Measurements from ENCODE around the gene IFIT1B.

IFIT1B gene

GRCh38 chr10:89391907-89392756 is 14.3 kb downstream of the IFIT1B start, which contains the start of gene IFIT1:
Gene IFIT1, plus strand, starts transcription at chr10:89392623. Its CDS starts 90 bp downstream, at chr10:89392713.
- peak within 1 kb of the TSS; percentile 59 for H3K4me3 ChIP-seq (ENCODE audit: low read depth, low read length)
- in situ Hi-C loops (cut with HindIII; ENCODE audit: low pct_ligation_motif_present, low sequenced_read_pairs) = no loop called here
- H3K27ac ChIP-seq = peak within 1 kb of the TSS; percentile 68
- DNase-seq = peak; percentile 78
- no peaks in the 10 kb centered on the region for H3K27me3 ChIP-seq (replicated peaks)
- no peaks in the 10 kb centered on the region for H3K36me3 ChIP-seq (replicated peaks)
- no peak for TF ChIP-seq CTCF (IDR thresholded peaks at IDR 0.05; ENCODE audit: low read depth, low read length, missing control alignments)

- Histone ChIP-seq H3K4me3 (ENCODE audit: low read depth, low read length) (peak overlapping the region; percentile 59), H3K36me3 (replicated peaks) (no peaks in the 10 kb centered on the region), H3K27me3 (replicated peaks) (no peaks in the 10 kb centered on the region), H3K27ac (no peak overlapping the region)
- DNase-seq = peak; percentile 65
- TF ChIP-seq CTCF (IDR thresholded peaks at IDR 0.05; ENCODE audit: low read depth, low read length, missing control alignments) = no peak
- in situ Hi-C loops (cut with HindIII; ENCODE audit: low pct_ligation_motif_present, low sequenced_read_pairs) = no loop called here
These were observed 15.1 kb downstream of the IFIT1B start for GRCh38 chr10:89392974-89393373.

- Histone ChIP-seq H3K36me3 (replicated peaks) (no peaks in the 10 kb centered on the region), H3K27ac (no peak overlapping the region), H3K27me3 (replicated peaks) (no peaks in the 10 kb centered on the region), H3K4me3 (ENCODE audit: low read depth, low read length) (no peak overlapping the region)
- no peak for TF ChIP-seq CTCF (IDR thresholded peaks at IDR 0.05; ENCODE audit: low read depth, low read length, missing control alignments)
- no peak for DNase-seq
- in situ Hi-C loops (cut with HindIII; ENCODE audit: low pct_ligation_motif_present, low sequenced_read_pairs) = no loop called here
These were observed 16.0 kb downstream of the IFIT1B start for GRCh38 chr10:89393898-89394297.

- Histone ChIP-seq H3K4me3 (ENCODE audit: low read depth, low read length) (no peak overlapping the region), H3K27ac (no peak overlapping the region), H3K27me3 (replicated peaks) (no peaks in the 10 kb centered on the region), H3K36me3 (replicated peaks) (no peaks in the 10 kb centered on the region)
- DNase-seq = no peak
- in situ Hi-C loops (cut with HindIII; ENCODE audit: low pct_ligation_motif_present, low sequenced_read_pairs) = no loop called here
- TF ChIP-seq CTCF (IDR thresholded peaks at IDR 0.05; ENCODE audit: low read depth, low read length, missing control alignments) = no peak
These were observed 17.3 kb downstream of the IFIT1B start for GRCh38 chr10:89395141-89395540.

- Histone ChIP-seq H3K4me3 (ENCODE audit: low read depth, low read length) (no peak overlapping the region), H3K27me3 (replicated peaks) (no peaks in the 10 kb centered on the region), H3K36me3 (replicated peaks) (no peaks in the 10 kb centered on the region), H3K27ac (no peak overlapping the region)
- no peak for DNase-seq
- in situ Hi-C loops (cut with HindIII; ENCODE audit: low pct_ligation_motif_present, low sequenced_read_pairs) = no loop called here
- TF ChIP-seq CTCF (IDR thresholded peaks at IDR 0.05; ENCODE audit: low read depth, low read length, missing control alignments) = no peak
These were observed 20.3 kb downstream of the IFIT1B start for GRCh38 chr10:89398003-89398749.

Measured in brain microvascular endothelial cell (primary cell).